ENCODE data around the gene FAM47C.
"Not testable (repeated sequence)": the region's sequence is repeated elsewhere in the genome, so short reads cannot be mapped to it uniquely, and the experiment has no call there.

DNA sequence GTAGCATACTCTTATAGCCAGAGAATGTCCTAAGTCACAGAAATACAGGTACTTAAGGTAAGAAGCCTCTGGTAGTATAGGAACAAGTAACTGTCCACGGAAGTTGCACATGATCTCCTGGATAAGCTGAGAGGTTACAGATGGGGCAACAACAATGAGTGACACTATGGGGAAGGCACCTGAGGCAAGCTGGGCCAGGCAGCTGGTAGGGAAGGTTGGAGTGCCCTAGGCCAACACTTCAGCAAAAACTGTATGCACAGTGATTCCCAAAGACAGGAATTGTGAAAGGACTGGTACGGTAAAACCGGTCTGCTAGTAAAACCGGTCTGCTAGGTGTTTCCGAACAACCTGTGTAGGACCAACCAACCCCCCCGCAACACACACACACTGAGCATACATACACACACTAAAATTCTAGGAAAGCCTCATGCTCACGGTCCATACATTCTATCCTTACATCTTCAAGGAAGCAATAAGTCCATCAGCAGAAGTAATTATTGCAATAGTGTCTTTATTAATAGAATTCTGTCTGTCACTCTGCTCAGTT, 28.6 kb downstream of the FAM47C start:
- TF ChIP-seq, protein P1, sequence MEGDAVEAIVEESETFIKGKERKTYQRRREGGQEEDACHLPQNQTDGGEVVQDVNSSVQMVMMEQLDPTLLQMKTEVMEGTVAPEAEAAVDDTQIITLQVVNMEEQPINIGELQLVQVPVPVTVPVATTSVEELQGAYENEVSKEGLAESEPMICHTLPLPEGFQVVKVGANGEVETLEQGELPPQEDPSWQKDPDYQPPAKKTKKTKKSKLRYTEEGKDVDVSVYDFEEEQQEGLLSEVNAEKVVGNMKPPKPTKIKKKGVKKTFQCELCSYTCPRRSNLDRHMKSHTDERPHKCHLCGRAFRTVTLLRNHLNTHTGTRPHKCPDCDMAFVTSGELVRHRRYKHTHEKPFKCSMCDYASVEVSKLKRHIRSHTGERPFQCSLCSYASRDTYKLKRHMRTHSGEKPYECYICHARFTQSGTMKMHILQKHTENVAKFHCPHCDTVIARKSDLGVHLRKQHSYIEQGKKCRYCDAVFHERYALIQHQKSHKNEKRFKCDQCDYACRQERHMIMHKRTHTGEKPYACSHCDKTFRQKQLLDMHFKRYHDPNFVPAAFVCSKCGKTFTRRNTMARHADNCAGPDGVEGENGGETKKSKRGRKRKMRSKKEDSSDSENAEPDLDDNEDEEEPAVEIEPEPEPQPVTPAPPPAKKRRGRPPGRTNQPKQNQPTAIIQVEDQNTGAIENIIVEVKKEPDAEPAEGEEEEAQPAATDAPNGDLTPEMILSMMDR (conservative IDR thresholded peaks at IDR 0.05; ENCODE audit: low read depth, low read length), result not testable (repeated sequence)
- TF ChIP-seq EZH2 (IDR thresholded peaks at IDR 0.05; ENCODE audit: borderline replicate concordance, low read depth, low read length, poor library complexity, severe bottlenecking), result not testable (repeated sequence)

All from A673 (cell line).